ENCODE measurements around the gene TDP1. TPM values are rescaled to one million over a fixed set of nuclear protein-coding genes. Genes with fewer than 3 reads are reported as not detected.

TDP1 gene
- total RNA-seq, 1 experiment from 2014 or later, result 42.9 TPM

DNA sequence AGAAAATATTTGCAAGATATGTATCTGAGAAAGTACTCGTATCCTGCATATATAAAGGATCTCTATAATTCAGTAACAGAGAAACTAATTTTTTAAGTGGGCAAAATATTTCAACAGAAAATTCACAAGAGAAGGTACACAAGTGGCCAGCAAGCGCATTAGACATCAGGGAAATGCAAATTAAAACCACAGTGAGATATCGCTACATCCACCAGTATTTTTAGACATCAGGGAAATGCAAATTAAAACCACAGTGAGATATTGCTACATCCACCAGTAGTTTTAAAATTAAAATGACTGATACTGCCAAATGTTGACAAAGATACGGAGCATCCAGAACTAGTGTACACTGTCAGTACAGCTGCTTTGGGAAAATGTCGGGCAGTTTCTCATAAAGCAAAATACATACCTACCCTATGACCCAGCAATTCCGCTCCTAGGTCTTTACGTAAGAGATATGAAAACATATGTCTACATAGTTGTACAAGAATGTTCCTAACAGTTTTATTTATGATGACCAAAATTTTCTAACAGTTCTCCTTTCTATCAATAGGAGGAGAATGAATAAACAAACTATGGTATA, 103.2 kb downstream of the TDP1 start:
- Histone ChIP-seq H3K9me3 (ENCODE audit: low read length) (no peaks in the 10 kb centered on the region), H3K4me2 (ENCODE audit: low read length) (no peak overlapping the region), H3K27me3 (ENCODE audit: low read length) (peaks cover 17% of the 10 kb centered on the region), H3K9ac (ENCODE audit: low read length) (no peak overlapping the region), H3K9me2 (replicated peaks; ENCODE audit: low read length) (no peaks in the 10 kb centered on the region), H3F3A (ENCODE audit: low read length, unreplicated experiment) (no peaks in the 10 kb centered on the region), H3K4me1 (ENCODE audit: insufficient read depth, low read length) (peaks cover 7% of the 10 kb centered on the region; the same call in 1 of the 2 replicates), H3K4me3 (ENCODE audit: low read length) (no peak overlapping the region), H3K36me3 (ENCODE audit: low read depth, low read length) (no peaks in the 10 kb centered on the region), H4K20me1 (ENCODE audit: low read length) (no peaks in the 10 kb centered on the region), H3K27ac (ENCODE audit: low read length) (no peak overlapping the region), H2AFZ (ENCODE audit: low read length) (no peak overlapping the region), H3K79me2 (ENCODE audit: low read length) (no peaks in the 10 kb centered on the region)
- DNase-seq (no peak), ATAC-seq (no peak)
- no peak for TF ChIP-seq EZH2phosphoT487 (IDR thresholded peaks at IDR 0.05; ENCODE audit: borderline replicate concordance, low read length)
- TF ChIP-seq, protein P1, sequence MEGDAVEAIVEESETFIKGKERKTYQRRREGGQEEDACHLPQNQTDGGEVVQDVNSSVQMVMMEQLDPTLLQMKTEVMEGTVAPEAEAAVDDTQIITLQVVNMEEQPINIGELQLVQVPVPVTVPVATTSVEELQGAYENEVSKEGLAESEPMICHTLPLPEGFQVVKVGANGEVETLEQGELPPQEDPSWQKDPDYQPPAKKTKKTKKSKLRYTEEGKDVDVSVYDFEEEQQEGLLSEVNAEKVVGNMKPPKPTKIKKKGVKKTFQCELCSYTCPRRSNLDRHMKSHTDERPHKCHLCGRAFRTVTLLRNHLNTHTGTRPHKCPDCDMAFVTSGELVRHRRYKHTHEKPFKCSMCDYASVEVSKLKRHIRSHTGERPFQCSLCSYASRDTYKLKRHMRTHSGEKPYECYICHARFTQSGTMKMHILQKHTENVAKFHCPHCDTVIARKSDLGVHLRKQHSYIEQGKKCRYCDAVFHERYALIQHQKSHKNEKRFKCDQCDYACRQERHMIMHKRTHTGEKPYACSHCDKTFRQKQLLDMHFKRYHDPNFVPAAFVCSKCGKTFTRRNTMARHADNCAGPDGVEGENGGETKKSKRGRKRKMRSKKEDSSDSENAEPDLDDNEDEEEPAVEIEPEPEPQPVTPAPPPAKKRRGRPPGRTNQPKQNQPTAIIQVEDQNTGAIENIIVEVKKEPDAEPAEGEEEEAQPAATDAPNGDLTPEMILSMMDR (conservative IDR thresholded peaks at IDR 0.05; ENCODE audit: low read depth, low read length), result no peak
- no peak for TF ChIP-seq EZH2 (IDR thresholded peaks at IDR 0.05; ENCODE audit: low read length, unreplicated experiment)
- no TSS peak for BruUV-seq (replicated peaks)
- intact Hi-C loops (cut with micrococcal nuclease), result no loop called here
- ChIA-PET POLR2A (ENCODE audit: unreplicated experiment) (no interaction called here), CTCF (no interaction called here)

- ChIA-PET CTCF (no interaction called here), POLR2A (ENCODE audit: unreplicated experiment) (no interaction called here)
- no peak overlapping the region for H3K27ac ChIP-seq (ENCODE audit: low read length)
- H3K9ac ChIP-seq (ENCODE audit: low read length), result no peak overlapping the region
- H3K4me2 ChIP-seq (ENCODE audit: low read length), result peak overlapping the region; percentile 89
- peaks cover 17% of the 10 kb centered on the region for H3K27me3 ChIP-seq (ENCODE audit: low read length)
- TF ChIP-seq, protein P1 (conservative IDR thresholded peaks at IDR 0.05; ENCODE audit: low read depth, low read length), result peak; percentile 67
- TF ChIP-seq EZH2 (IDR thresholded peaks at IDR 0.05; ENCODE audit: low read length, unreplicated experiment) (no peak), EZH2phosphoT487 (IDR thresholded peaks at IDR 0.05; ENCODE audit: borderline replicate concordance, low read length) (no peak)
- H3K9me3 ChIP-seq (ENCODE audit: low read length), result no peaks in the 10 kb centered on the region
- peaks cover 7% of the 10 kb centered on the region; the same call in 1 of the 2 replicates for H3K4me1 ChIP-seq (ENCODE audit: insufficient read depth, low read length)
- no peaks in the 10 kb centered on the region for H4K20me1 ChIP-seq (ENCODE audit: low read length)
- no TSS peak for BruUV-seq (replicated peaks)
- DNase-seq (peak; percentile 65), ATAC-seq (peak; percentile 73)
- intact Hi-C loops (cut with micrococcal nuclease), result loop anchor here (1.0 kb wide), 2 partner anchors 87 to 175 kb away; no protein-coding TSS in a partner anchor
- no peaks in the 10 kb centered on the region for H3K36me3 ChIP-seq (ENCODE audit: low read depth, low read length)
- H3K4me3 ChIP-seq (ENCODE audit: low read length), result peak overlapping the region; percentile 69
- H3K9me2 ChIP-seq (replicated peaks; ENCODE audit: low read length), result no peaks in the 10 kb centered on the region
- H3F3A ChIP-seq (ENCODE audit: low read length, unreplicated experiment), result no peaks in the 10 kb centered on the region
- no peaks in the 10 kb centered on the region for H3K79me2 ChIP-seq (ENCODE audit: low read length)
- peak overlapping the region; percentile 91 for H2AFZ ChIP-seq (ENCODE audit: low read length)
Observed at GRCh38 chr14:90060312-90060964, 104.7 kb downstream of the TDP1 start.

All from PC-3 (cell line).